ENCODE results near the gene SCUBE1. TPM values are rescaled to one million over a fixed set of nuclear protein-coding genes. Genes with fewer than 3 reads are reported as not detected.
A peak's percentile ranks its signal among the peaks of the same experiment; 100 is the strongest.

The SCUBE1 gene
- total and polyA plus RNA-seq, 10 of the 15 experiments (the other 5 are each of a cell fraction or from before 2014, with no cell fraction given), result not detected

GRCh38 chr22:43228330-43228729 lies 114.8 kb downstream of the SCUBE1 start:
- Histone ChIP-seq H3K27ac (ENCODE audit: control insufficient read depth, insufficient read depth) (no peak overlapping the region), H4K20me1 (ENCODE audit: control insufficient read depth, insufficient read depth) (no peaks in the 10 kb centered on the region), H3K4me3 (no peak overlapping the region), H3K36me3 (ENCODE audit: control insufficient read depth in 2 of 2, insufficient read depth in 2 of 2, low read length in 1 of 2) (no peaks in the 10 kb centered on the region), H3K79me2 (ENCODE audit: control insufficient read depth, insufficient read depth, low read length) (no peaks in the 10 kb centered on the region), H3K9ac (ENCODE audit: control insufficient read depth, insufficient read depth, low read length) (no peak overlapping the region), H3K4me2 (ENCODE audit: control insufficient read depth, insufficient read depth) (no peak overlapping the region), H3K4me1 (ENCODE audit: control insufficient read depth, insufficient read depth, low read length) (no peaks in the 10 kb centered on the region), H3K27me3 (replicated peaks in 1 of 2; ENCODE audit: control insufficient read depth in 2 of 2, insufficient read depth in 2 of 2, low read length in 1 of 2) (peaks cover 1 to 4% of the 10 kb centered on the region in 2 experiments; a peak in 3 of 4 replicates), H2AFZ (ENCODE audit: control insufficient read depth, low read depth, low read length) (no peak overlapping the region), H3K9me3 (replicated peaks; ENCODE audit: control insufficient read depth, insufficient read depth, low read length) (no peaks in the 10 kb centered on the region)
- ChIA-PET RAD21 (ENCODE audit: unreplicated experiment) (interaction anchor here (0.6 kb wide), 1 partner anchor 98 kb away, joined by 4 read pairs; no protein-coding TSS in a partner anchor), SMC1A (ENCODE audit: uncharacterized antibody, unreplicated experiment) (no interaction called here), POLR2A (no interaction called here), CTCF (interaction anchor here (0.6 to 2.1 kb wide), 5 partner anchors 18 to 160 kb away, joined by 3 to 4 read pairs (median 3); no protein-coding TSS in a partner anchor)
- no peak for DNase-seq (ENCODE audit: low read depth, low spot score)
- TF ChIP-seq SUZ12 (IDR thresholded peaks at IDR 0.05; ENCODE audit: unreplicated experiment) (no peak), SMAD5 (IDR thresholded peaks at IDR 0.05; ENCODE audit: low read depth) (no peak), ZNF217 (IDR thresholded peaks at IDR 0.05) (no peak), KLF5 (IDR thresholded peaks at IDR 0.05; ENCODE audit: partially characterized antibody) (no peak), RAD21 (IDR thresholded peaks at IDR 0.05; ENCODE audit: insufficient read depth, low read depth, low read length) (peak; percentile 30; the same call in 1 of the 2 replicates), HDAC2 (IDR thresholded peaks at IDR 0.05) (no peak), KDM1A (IDR thresholded peaks at IDR 0.05; ENCODE audit: borderline replicate concordance) (no peak), CTCF (IDR thresholded peaks at IDR 0.05 in 2 of 3, conservative IDR thresholded peaks at IDR 0.05 in 1 of 3; ENCODE audit: control insufficient read depth in 2 of 3, extremely low read depth in 1 of 3, insufficient read depth in 1 of 3, low read depth in 3 of 3, low read length in 3 of 3) (peak; percentile 20 to 25 (median 23); a peak in 4 of 6 replicates), EP300 (IDR thresholded peaks at IDR 0.05; ENCODE audit: borderline replicate concordance in 1 of 2, control insufficient read depth in 1 of 2, low read depth in 2 of 2, low read length in 2 of 2) (no peak), NRF1 (conservative IDR thresholded peaks at IDR 0.05; ENCODE audit: low read depth, low read length) (no peak), BMI1 (IDR thresholded peaks at IDR 0.05; ENCODE audit: borderline replicate concordance) (no peak), BCL11A (IDR thresholded peaks at IDR 0.05; ENCODE audit: low read depth, low read length) (no peak), ZBTB33 (IDR thresholded peaks at IDR 0.05) (no peak), POLR2A (IDR thresholded peaks at IDR 0.05; ENCODE audit: low read depth, low read length) (no peak), ATF2 (IDR thresholded peaks at IDR 0.05; ENCODE audit: low read length) (no peak)
- intact Hi-C loops (cut with micrococcal nuclease; ENCODE audit: unreplicated experiment), result no loop called here
- 26% methylated on average over 8 of the region's 8 CpGs for WGBS (ENCODE audit: insufficient coverage, insufficient replicate concordance, low lambda C conversion rate, missing lambda C conversion rate)
- no peak for FAIRE-seq
- ATAC-seq, result no peak
- in situ Hi-C loops (cut with MboI), result no loop called here
- BruUV-seq (replicated peaks), result no TSS peak

All from GM12878 (cell line).